Mucosa of descending colon (tissue), 3 donors: ENCODE data around the gene SNX11. TPM values are rescaled to one million over a fixed set of nuclear protein-coding genes. Genes with fewer than 3 reads are reported as not detected.
A peak's percentile ranks its signal among the peaks of the same experiment; 100 is the strongest.

Experiments used
- ATAC-seq: fragments of 200-7000 bp; cut with Tn5 transposase; one replicate; pipeline ENCODE4 v1.9.1; 2020; ENCODE audit warnings: mild to moderate bottlenecking, moderate library complexity
- DNase-seq, 3 donors: peaks; one replicate each; pipeline ENCODE4 v3.0.0-alpha.2; 2020
- H3K36me3 ChIP-seq: fragments of 200-600 bp; one replicate; pipeline ENCODE4 v1.8.0; 2021; ENCODE audit warnings: low read depth, mild to moderate bottlenecking
- H3K4me1 ChIP-seq: fragments of 200-600 bp; one replicate; pipeline ENCODE4 v1.8.0; 2021; ENCODE audit warnings: low read depth, mild to moderate bottlenecking
- H3K4me3 ChIP-seq: fragments of 200-600 bp; one replicate; pipeline ENCODE4 v1.8.0; 2021; ENCODE audit warnings: mild to moderate bottlenecking
- H3K9me3 ChIP-seq: fragments of 200-600 bp; one replicate; pipeline ENCODE4 v1.8.0; 2021; ENCODE audit warnings: mild to moderate bottlenecking
- CTCF ChIP-seq: fragments of 200-600 bp; IDR thresholded peaks from one replicate; pipeline ENCODE4 v1.8.0; 2022; ENCODE audit warnings: antibody characterized with exemption, mild to moderate bottlenecking
- intact Hi-C, 2 donors: fragments of 100-400 bp; cut with DNase I in 1 of 2; cut with micrococcal nuclease in 1 of 2; formaldehyde crosslinking; loops; one replicate each; pipeline versions ENCODE4 v1.11.0 to v1.11.1; 2022; cut with DNase I, micrococcal nuclease
- total RNA-seq, 3 donors: library from RNA; stranded (reverse); fragmentation: NEBNext Ultra II Directional in 2 of 3; extraction: Animal tissue kit (Norgen Biotek cat#: 25700) in 2 of 3; gene quantifications; one replicate each; pipeline versions ENCODE4 v1.2.1 to v1.2.4, GENCODE V29; 2021 to 2023
- donor health status: DM: no; HTN: no; CAD: no; lungs with moderate emphysema.
- donor health status: DM: no; HTN: no; CAD: no.
- donor health status: DM: no; HTN: yes; CAD: no.

The SNX11 gene
- total RNA-seq, 3 donors from 2014 or later = 25.4 to 26.5 (median 25.4) TPM

GRCh38 chr17:48152289-48152688, 44.7 kb downstream of the SNX11 start:
- Histone ChIP-seq H3K4me1 (peaks cover 9% of the 10 kb centered on the region), H3K4me3 (no peak overlapping the region), H3K9me3 (no peaks in the 10 kb centered on the region), H3K36me3 (no peaks in the 10 kb centered on the region)
- ATAC-seq (no peak), DNase-seq (no peak)
- intact Hi-C loops = no loop called here
- TF ChIP-seq CTCF = no peak

- H3K9me3 ChIP-seq = no peaks in the 10 kb centered on the region
- H3K4me3 ChIP-seq = no peak overlapping the region
- H3K4me1 ChIP-seq = peaks cover 9% of the 10 kb centered on the region
- DNase-seq (peak; percentile 67 to 72 (median 68)), ATAC-seq (peak; percentile 99)
- intact Hi-C loops = no loop called here
- H3K36me3 ChIP-seq = no peaks in the 10 kb centered on the region
- no peak for TF ChIP-seq CTCF
Measured at GRCh38 chr17:48153691-48154358, 46.3 kb downstream of the SNX11 start.

- no peak overlapping the region for H3K4me3 ChIP-seq
Measured at GRCh38 chr17:48155889-48156611, 48.5 kb downstream of the SNX11 start.

GRCh38 chr17:48159232-48159631, 51.7 kb downstream of the SNX11 start:
- H3K4me3 ChIP-seq = no peak overlapping the region
- H3K36me3 ChIP-seq = no peaks in the 10 kb centered on the region
- TF ChIP-seq CTCF = no peak
- H3K4me1 ChIP-seq = peaks cover 26% of the 10 kb centered on the region
- DNase-seq = no peak
- intact Hi-C loops = no loop called here
- no peaks in the 10 kb centered on the region for H3K9me3 ChIP-seq
- ATAC-seq = no peak

More at GRCh38 chr17:48155889-48156611, 48.5 kb downstream of the SNX11 start:
- ATAC-seq (no peak), DNase-seq (no peak)
- Histone ChIP-seq H3K9me3 (no peaks in the 10 kb centered on the region), H3K36me3 (no peaks in the 10 kb centered on the region), H3K4me1 (peaks cover 24% of the 10 kb centered on the region)
- no peak for TF ChIP-seq CTCF
- intact Hi-C loops = no loop called here

GRCh38 chr17:48160177-48161081, 52.9 kb downstream of the SNX11 start:
- Histone ChIP-seq H3K36me3 (no peaks in the 10 kb centered on the region), H3K4me3 (no peak overlapping the region), H3K9me3 (no peaks in the 10 kb centered on the region), H3K4me1 (peaks cover 25% of the 10 kb centered on the region)
- no peak for TF ChIP-seq CTCF
- peak; percentile 93 for ATAC-seq
- intact Hi-C loops = no loop called here
- DNase-seq = peak in 2 of 3 donors; percentile 39 to 43
